RWPE2 (cell line): Measurements from ENCODE around the gene NOS2.

Source experiments
- ATAC-seq: fragments of 200-7000 bp; cut with Tn5 transposase; 3 replicates; pipeline ENCODE4 v1.9.1; 2021; ENCODE audit warnings: low read depth
- DNase-seq: peaks from one replicate; pipeline ENCODE4 v3.0.0-alpha.2; 2020; ENCODE audit warnings: low spot score
- H3K27ac ChIP-seq: fragments of 450-650 bp; 2 replicates; pipeline ENCODE4 v1.5.1; 2017; ENCODE audit warnings: mild to moderate bottlenecking; ENCODE audit not compliant: poor library complexity, severe bottlenecking
- H3K27me3 ChIP-seq: fragments of 250-450 bp; sonication (Bioruptor Pico); 2 replicates; pipeline ENCODE4 v1.5.1; 2021; ENCODE audit warnings: mild to moderate bottlenecking, moderate library complexity; ENCODE audit not compliant: insufficient read depth, poor library complexity, severe bottlenecking
- H3K36me3 ChIP-seq: fragments of 250-450 bp; sonication (Bioruptor Pico); 2 replicates; pipeline ENCODE4 v1.5.1; 2020; ENCODE audit warnings: low read depth, mild to moderate bottlenecking, moderate library complexity
- H3K4me1 ChIP-seq: fragments of 250-450 bp; sonication (Bioruptor Pico); 2 replicates; pipeline ENCODE4 v1.5.1; 2021; ENCODE audit warnings: mild to moderate bottlenecking, moderate library complexity; ENCODE audit not compliant: insufficient read depth, poor library complexity, severe bottlenecking
- H3K4me3 ChIP-seq: fragments of 250-450 bp; sonication (Bioruptor Pico); 2 replicates; pipeline ENCODE4 v1.5.1; 2021; ENCODE audit warnings: mild to moderate bottlenecking, moderate library complexity; ENCODE audit not compliant: severe bottlenecking
- H3K9me3 ChIP-seq: fragments of 250-450 bp; sonication (Bioruptor Pico); 2 replicates; pipeline ENCODE4 v1.5.1; 2021; ENCODE audit warnings: mild to moderate bottlenecking, moderate library complexity; ENCODE audit not compliant: severe bottlenecking
- CTCF ChIP-seq: fragments of 450-650 bp; IDR thresholded peaks from one replicate; pipeline ENCODE4 v1.5.1; 2017; ENCODE audit warnings: mild to moderate bottlenecking, moderate library complexity; ENCODE audit not compliant: poor library complexity, severe bottlenecking

Gene NOS2

GRCh38 chr17:27797390-27798091, 2.8 kb downstream of the NOS2 start:
- DNase-seq (no peak), ATAC-seq (no peak)

GRCh38 chr17:27793906-27794569, 6.3 kb downstream of the NOS2 start:
- DNase-seq (no peak), ATAC-seq (no peak)
- Histone ChIP-seq H3K4me3 (peak overlapping the region; percentile 22), H3K4me1 (no peaks in the 10 kb centered on the region), H3K27ac (no peak overlapping the region), H3K36me3 (no peaks in the 10 kb centered on the region), H3K9me3 (no peaks in the 10 kb centered on the region), H3K27me3 (peaks cover 25% of the 10 kb centered on the region)
- TF ChIP-seq CTCF, result no peak

More at GRCh38 chr17:27797390-27798091, 2.8 kb downstream of the NOS2 start:
- no peak overlapping the region for H3K4me3 ChIP-seq
- H3K4me1 ChIP-seq, result no peaks in the 10 kb centered on the region
- no peak overlapping the region for H3K27ac ChIP-seq
- no peaks in the 10 kb centered on the region for H3K9me3 ChIP-seq
- no peaks in the 10 kb centered on the region for H3K36me3 ChIP-seq
- peaks cover 20% of the 10 kb centered on the region for H3K27me3 ChIP-seq
- no peak for TF ChIP-seq CTCF

- Histone ChIP-seq H3K27ac (no peak overlapping the region), H3K27me3 (peaks cover 25% of the 10 kb centered on the region), H3K9me3 (no peaks in the 10 kb centered on the region), H3K36me3 (no peaks in the 10 kb centered on the region), H3K4me3 (peak overlapping the region; percentile 22), H3K4me1 (no peaks in the 10 kb centered on the region)
- TF ChIP-seq CTCF, result no peak
- DNase-seq, result no peak
- peak; percentile 72 for ATAC-seq
These were observed 7.0 kb downstream of the NOS2 start for GRCh38 chr17:27793168-27793905.

GRCh38 chr17:27792095-27792494, 8.2 kb downstream of the NOS2 start:
- ATAC-seq, result no peak
- H3K27ac ChIP-seq, result no peak overlapping the region
- DNase-seq, result no peak
- no peaks in the 10 kb centered on the region for H3K36me3 ChIP-seq
- no peak overlapping the region for H3K4me3 ChIP-seq
- TF ChIP-seq CTCF, result no peak
- H3K27me3 ChIP-seq, result peaks cover 25% of the 10 kb centered on the region
- H3K9me3 ChIP-seq, result no peaks in the 10 kb centered on the region
- no peaks in the 10 kb centered on the region for H3K4me1 ChIP-seq
